B cell (primary cell): ENCODE results near the gene ZNF18. TPM values are rescaled to one million over a fixed set of nuclear protein-coding genes. Genes with fewer than 3 reads are reported as not detected.

Source experiments
- ATAC-seq: fragments of 200-7000 bp; cut with Tn5 transposase; one replicate; pipeline ENCODE4 v1.10.0; 2021; ENCODE audit warnings: low read depth, mild to moderate bottlenecking, moderate number of reproducible peaks, moderate library complexity
- CTCF ChIA-PET: fragments of 350-600 bp; sonication (Branson Sonifier 250); formaldehyde crosslinking; loops from one replicate; lab custom pipeline; 2021; ENCODE audit warnings: antibody characterized with exemption, inconsistent platforms; lab: Charles Lee
- POLR2A ChIA-PET: fragments of 350-600 bp; sonication (Branson Sonifier 250); formaldehyde crosslinking; loops from one replicate; lab custom pipeline; 2021; ENCODE audit warnings: antibody characterized with exemption; lab: Charles Lee
- DNase-seq: peaks from one replicate; pipeline ENCODE4 v3.0.0; 2013
- H2AFZ ChIP-seq: 2 replicates; pipeline ENCODE4 v1.6.1; 2012; ENCODE audit warnings: mild to moderate bottlenecking, low read depth, low read length; ENCODE audit not compliant: insufficient read depth, poor library complexity, severe bottlenecking
- H3K27ac ChIP-seq, 2 donors: 1 replicate in 1 of 2; 2 replicates in 1 of 2; pipeline ENCODE4 v1.5.1; 2012 to 2013; ENCODE audit warnings: low read length in 2 of 2, mild to moderate bottlenecking in 2 of 2, moderate library complexity in 1 of 2
- H3K27me3 ChIP-seq, 4 experiments: fragments of 200-600 bp in 1 of 4; sonication (generic) in 1 of 4; replicated peaks in 1 of 4; 1 replicate in 2 of 4; 2 replicates in 2 of 4; pipeline versions ENCODE4 v1.6.1 to v1.7.0; 2013 to 2016; ENCODE audit warnings: low read length in 3 of 4, mild to moderate bottlenecking in 2 of 4, mixed read lengths in 1 of 4, moderate library complexity in 1 of 4; ENCODE audit not compliant: insufficient read depth in 4 of 4, control insufficient read depth in 3 of 4; ENCODE audit errors: control extremely low read depth in 1 of 4
- H3K36me3 ChIP-seq, 2 experiments: replicated peaks in 1 of 2; 1 replicate in 1 of 2; 2 replicates in 1 of 2; pipeline versions ENCODE4 v1.6.1 to v1.7.1; 2013; ENCODE audit warnings: low read length in 1 of 2; ENCODE audit not compliant: insufficient read depth in 2 of 2, control insufficient read depth in 1 of 2; ENCODE audit errors: control extremely low read depth in 1 of 2, extremely low read depth in 1 of 2
- H3K4me1 ChIP-seq, 2 donors: fragments of 200-600 bp in 1 of 2; sonication (generic) in 1 of 2; 1 replicate in 1 of 2; 2 replicates in 1 of 2; pipeline versions ENCODE4 v1.5.1 to v1.6.1; 2013 to 2017; ENCODE audit warnings: low read length in 2 of 2; ENCODE audit not compliant: control insufficient read depth in 2 of 2, insufficient read depth in 2 of 2
- H3K4me2 ChIP-seq: replicated peaks from 2 replicates; pipeline ENCODE3; 2012; ENCODE audit warnings: mild to moderate bottlenecking, low read depth, low read length; ENCODE audit not compliant: poor library complexity, severe bottlenecking
- H3K4me3 ChIP-seq, 5 experiments: fragments of 200-600 bp in 1 of 5; sonication (generic) in 1 of 5; 1 replicate in 3 of 5; 2 replicates in 2 of 5; pipeline versions ENCODE4 v1.5.1 to v1.7.0; 2011 to 2016; ENCODE audit warnings: low read length in 4 of 5, mild to moderate bottlenecking in 4 of 5, low read depth in 2 of 5, control low read depth in 1 of 5, moderate library complexity in 1 of 5; ENCODE audit not compliant: insufficient read depth in 1 of 5; ENCODE audit errors: control extremely low read depth in 1 of 5, extremely low read depth in 1 of 5
- H3K79me2 ChIP-seq: fragments of 200-600 bp; sonication (generic); one replicate; pipeline ENCODE4 v1.6.0; 2016; ENCODE audit warnings: low read length; ENCODE audit not compliant: control insufficient read depth, insufficient read depth
- H3K9ac ChIP-seq: fragments of 200-600 bp; sonication (generic); 2 replicates; pipeline ENCODE4 v1.6.1; 2017; ENCODE audit warnings: mild to moderate bottlenecking, low read length, moderate library complexity
- H3K9me3 ChIP-seq, 3 donors: one replicate each; pipeline versions ENCODE4 v1.6.1 to v1.7.1; 2013; ENCODE audit warnings: low read length in 2 of 3; ENCODE audit not compliant: control insufficient read depth in 2 of 3, insufficient read depth in 1 of 3; ENCODE audit errors: control extremely low read depth in 1 of 3
- H4K20me1 ChIP-seq: 2 replicates; pipeline ENCODE4 v1.6.0; 2012; ENCODE audit warnings: mild to moderate bottlenecking, low read length; ENCODE audit not compliant: insufficient read depth, control insufficient read depth, poor library complexity, severe bottlenecking
- H3K27ac Mint-ChIP-seq: one replicate; pipeline ENCODE4 v1.8.0; 2021; ENCODE audit warnings: mixed read lengths
- H3K27me3 Mint-ChIP-seq: one replicate; pipeline ENCODE4 v1.8.0; 2021; ENCODE audit warnings: mixed read lengths
- H3K4me1 Mint-ChIP-seq: one replicate; pipeline ENCODE4 v1.8.0; 2021; ENCODE audit warnings: mixed read lengths
- H3K4me3 Mint-ChIP-seq: one replicate; pipeline ENCODE4 v1.8.0; 2021; ENCODE audit warnings: mixed read lengths
- H3K9me3 Mint-ChIP-seq: one replicate; pipeline ENCODE4 v1.8.0; 2022; ENCODE audit warnings: mixed read lengths; ENCODE audit not compliant: insufficient read depth
- EZH2 ChIP-seq: IDR thresholded peaks from 2 replicates; pipeline ENCODE4 v1.6.1; 2012; ENCODE audit warnings: borderline replicate concordance, low read depth, mild to moderate bottlenecking, moderate library complexity, low read length; ENCODE audit not compliant: insufficient read depth, poor library complexity, severe bottlenecking
- WGBS: methylation state at CpG from one replicate; pipeline ENCODE4 v1.1.5; 2013; ENCODE audit warnings: missing lambda C conversion rate; ENCODE audit not compliant: insufficient coverage; 5-methylcytosine and 5-hydroxymethylcytosine counted together
- intact Hi-C: fragments of 100-400 bp; cut with micrococcal nuclease; formaldehyde crosslinking; loops from one replicate; pipeline ENCODE4 v1.10.0; 2022
- polyA plus RNA-seq: library from polyadenylated mRNA; depleted of rRNA; stranded (reverse); fragments of >200 nt; gene quantifications from 2 replicates; pipeline ENCODE4 v1.2.3, GENCODE V29; 2012
- total RNA-seq, 2 donors: library from RNA; stranded (reverse); fragments of 120-200 nt in 1 of 2; gene quantifications; 1 replicate in 1 of 2; 2 replicates in 1 of 2; pipeline versions ENCODE4 v1.2.3 to v1.2.4, GENCODE V29; 2013 to 2022
- TF ChIP-seq, protein P1 (sequence below): fragments of 200-600 bp; IDR thresholded peaks from one replicate; pipeline ENCODE4 v1.8.0; 2022; ENCODE audit warnings: antibody characterized with exemption, mild to moderate bottlenecking

Gene ZNF18
- total and polyA plus RNA-seq, 2 donors (not counting 1 experiment from before 2014, with no cell fraction given), result 8.9 to 10.5 TPM

DNA sequence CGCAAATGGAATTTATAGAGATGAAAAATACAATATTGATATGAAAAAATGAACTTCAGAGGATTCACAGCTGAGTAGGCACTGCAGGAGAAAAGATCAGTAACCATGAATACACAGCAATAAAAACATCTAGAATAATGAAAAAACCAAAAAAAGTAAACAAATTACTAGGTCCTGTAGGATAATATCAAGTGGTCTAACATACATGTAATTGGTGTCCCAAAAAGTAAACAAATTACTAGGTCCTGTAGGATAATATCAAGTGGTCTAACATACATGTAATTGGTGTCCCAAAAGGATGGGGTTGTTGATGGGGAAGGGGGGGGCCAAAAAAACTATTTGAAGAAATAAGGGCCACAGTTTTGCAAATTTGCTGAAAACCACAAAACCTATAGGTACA lies 43.4 kb downstream of the ZNF18 start:
- Mint-ChIP-seq H3K4me1 (no peaks in the 10 kb centered on the region), H3K27ac (no peak overlapping the region), H3K27me3 (no peaks in the 10 kb centered on the region), H3K9me3 (peaks cover 6% of the 10 kb centered on the region), H3K4me3 (no peak overlapping the region)
- Histone ChIP-seq H3K27me3 (no peaks in the 10 kb centered on the region), H4K20me1 (no peaks in the 10 kb centered on the region), H3K9me3 (peaks cover 0 to 15% (median 10%) of the 10 kb centered on the region in 3 donors), H2AFZ (no peak overlapping the region), H3K36me3 (peaks cover 0 to 4% of the 10 kb centered on the region in 2 experiments), H3K4me3 (no peak overlapping the region), H3K79me2 (no peaks in the 10 kb centered on the region), H3K9ac (no peak overlapping the region), H3K27ac (no peak overlapping the region), H3K4me2 (no peak overlapping the region), H3K4me1 (no peaks in the 10 kb centered on the region)
- intact Hi-C loops, result no loop called here
- ATAC-seq (no peak), DNase-seq (no peak)
- ChIA-PET POLR2A (no interaction called here), CTCF (no interaction called here)
- TF ChIP-seq, protein P1, sequence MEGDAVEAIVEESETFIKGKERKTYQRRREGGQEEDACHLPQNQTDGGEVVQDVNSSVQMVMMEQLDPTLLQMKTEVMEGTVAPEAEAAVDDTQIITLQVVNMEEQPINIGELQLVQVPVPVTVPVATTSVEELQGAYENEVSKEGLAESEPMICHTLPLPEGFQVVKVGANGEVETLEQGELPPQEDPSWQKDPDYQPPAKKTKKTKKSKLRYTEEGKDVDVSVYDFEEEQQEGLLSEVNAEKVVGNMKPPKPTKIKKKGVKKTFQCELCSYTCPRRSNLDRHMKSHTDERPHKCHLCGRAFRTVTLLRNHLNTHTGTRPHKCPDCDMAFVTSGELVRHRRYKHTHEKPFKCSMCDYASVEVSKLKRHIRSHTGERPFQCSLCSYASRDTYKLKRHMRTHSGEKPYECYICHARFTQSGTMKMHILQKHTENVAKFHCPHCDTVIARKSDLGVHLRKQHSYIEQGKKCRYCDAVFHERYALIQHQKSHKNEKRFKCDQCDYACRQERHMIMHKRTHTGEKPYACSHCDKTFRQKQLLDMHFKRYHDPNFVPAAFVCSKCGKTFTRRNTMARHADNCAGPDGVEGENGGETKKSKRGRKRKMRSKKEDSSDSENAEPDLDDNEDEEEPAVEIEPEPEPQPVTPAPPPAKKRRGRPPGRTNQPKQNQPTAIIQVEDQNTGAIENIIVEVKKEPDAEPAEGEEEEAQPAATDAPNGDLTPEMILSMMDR, result no peak
- TF ChIP-seq EZH2, result no peak
- no CpG with 5 or more reads among the region's 1 CpG for WGBS

DNA sequence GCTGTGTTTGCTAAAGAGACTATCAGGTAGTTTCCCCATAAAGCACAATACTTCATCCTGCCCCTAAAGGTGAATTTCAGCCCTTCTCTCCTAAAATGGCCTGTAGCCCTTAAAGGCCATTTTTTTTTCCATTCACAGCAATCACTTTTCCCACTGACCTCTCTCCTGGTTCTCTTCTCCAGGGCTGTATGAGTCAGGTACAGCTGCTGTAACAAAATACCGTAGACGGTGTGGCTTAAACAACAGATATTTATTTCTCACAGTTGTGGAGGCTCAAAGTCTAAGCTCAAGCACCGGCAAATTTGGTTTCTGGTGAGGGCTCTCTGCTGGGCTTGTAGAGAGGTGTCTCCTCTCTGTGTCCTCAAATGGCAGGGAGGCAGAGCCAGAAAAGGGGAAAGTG lies 44.7 kb downstream of the ZNF18 start:
- POLR2A ChIA-PET, result interaction anchor here (0.7 kb wide), 1 partner anchor 45 kb away, joined by 4 read pairs; the partner anchor contains the start of gene ZNF18
- Histone ChIP-seq H3K9me3 (peaks cover 0 to 15% (median 10%) of the 10 kb centered on the region in 3 donors), H3K27ac (no peak overlapping the region), H3K4me1 (no peaks in the 10 kb centered on the region), H2AFZ (no peak overlapping the region), H3K27me3 (no peaks in the 10 kb centered on the region), H3K36me3 (no peaks in the 10 kb centered on the region), H3K4me2 (no peak overlapping the region), H3K79me2 (no peaks in the 10 kb centered on the region), H4K20me1 (no peaks in the 10 kb centered on the region), H3K4me3 (no peak overlapping the region), H3K9ac (no peak overlapping the region)
- intact Hi-C loops, result no loop called here
- CTCF ChIA-PET, result no interaction called here
- DNase-seq (no peak), ATAC-seq (no peak)
- Mint-ChIP-seq H3K27ac (no peak overlapping the region), H3K9me3 (peaks cover 6% of the 10 kb centered on the region), H3K4me3 (no peak overlapping the region), H3K4me1 (no peaks in the 10 kb centered on the region), H3K27me3 (no peaks in the 10 kb centered on the region)
- WGBS, result 100% methylated on average over 1 of the region's 3 CpGs
- TF ChIP-seq, protein P1, result no peak
- no peak for TF ChIP-seq EZH2
